HG03575 (cell line): ENCODE data around the gene PSD2.

Experiments
- ATAC-seq: cut with Tn5 transposase; IDR thresholded peaks from one replicate; pipeline ENCODE4 v1.9.1; 2021; ENCODE audit not compliant: unreplicated experiment, insufficient number of reproducible peaks, low FRiP score; ENCODE audit errors: extremely low read depth

PSD2 gene

GRCh38 chr5:139825690-139826089 lies 30.1 kb downstream of the PSD2 start:
- ATAC-seq = no peak

- ATAC-seq = no peak
Observed at GRCh38 chr5:139828207-139828895, 32.7 kb downstream of the PSD2 start.

GRCh38 chr5:139829471-139829870 lies 33.9 kb downstream of the PSD2 start:
- ATAC-seq = no peak

- no peak for ATAC-seq
Observed at GRCh38 chr5:139831624-139832023, 36.0 kb downstream of the PSD2 start.

GRCh38 chr5:139833525-139833924 lies 37.9 kb downstream of the PSD2 start:
- ATAC-seq = no peak

GRCh38 chr5:139835656-139836055 lies 40.0 kb downstream of the PSD2 start:
- no peak for ATAC-seq

GRCh38 chr5:139836469-139837208 lies 41.0 kb downstream of the PSD2 start:
- no peak for ATAC-seq

- ATAC-seq = no peak
Observed at GRCh38 chr5:139837711-139838380, 42.2 kb downstream of the PSD2 start.

GRCh38 chr5:139838381-139839197 lies 43.0 kb downstream of the PSD2 start:
- no peak for ATAC-seq

GRCh38 chr5:139839232-139839815 lies 43.7 kb downstream of the PSD2 start:
- ATAC-seq = no peak

- ATAC-seq = no peak
Observed at GRCh38 chr5:139839918-139840317, 44.3 kb downstream of the PSD2 start.

GRCh38 chr5:139841549-139841948 lies 45.9 kb downstream of the PSD2 start:
- ATAC-seq = no peak

GRCh38 chr5:139842321-139842720 lies 46.7 kb downstream of the PSD2 start:
- no peak for ATAC-seq

GRCh38 chr5:139843991-139844390 lies 48.4 kb downstream of the PSD2 start:
- no peak for ATAC-seq

GRCh38 chr5:139844472-139845145 lies 49.0 kb downstream of the PSD2 start:
- no peak for ATAC-seq

- no peak for ATAC-seq
Observed at GRCh38 chr5:139845846-139846681, 50.5 kb downstream of the PSD2 start.

- no peak for ATAC-seq
Observed at GRCh38 chr5:139847091-139847490, 51.5 kb downstream of the PSD2 start.
